ENCODE measurements around the gene GLRA1.

DNA sequence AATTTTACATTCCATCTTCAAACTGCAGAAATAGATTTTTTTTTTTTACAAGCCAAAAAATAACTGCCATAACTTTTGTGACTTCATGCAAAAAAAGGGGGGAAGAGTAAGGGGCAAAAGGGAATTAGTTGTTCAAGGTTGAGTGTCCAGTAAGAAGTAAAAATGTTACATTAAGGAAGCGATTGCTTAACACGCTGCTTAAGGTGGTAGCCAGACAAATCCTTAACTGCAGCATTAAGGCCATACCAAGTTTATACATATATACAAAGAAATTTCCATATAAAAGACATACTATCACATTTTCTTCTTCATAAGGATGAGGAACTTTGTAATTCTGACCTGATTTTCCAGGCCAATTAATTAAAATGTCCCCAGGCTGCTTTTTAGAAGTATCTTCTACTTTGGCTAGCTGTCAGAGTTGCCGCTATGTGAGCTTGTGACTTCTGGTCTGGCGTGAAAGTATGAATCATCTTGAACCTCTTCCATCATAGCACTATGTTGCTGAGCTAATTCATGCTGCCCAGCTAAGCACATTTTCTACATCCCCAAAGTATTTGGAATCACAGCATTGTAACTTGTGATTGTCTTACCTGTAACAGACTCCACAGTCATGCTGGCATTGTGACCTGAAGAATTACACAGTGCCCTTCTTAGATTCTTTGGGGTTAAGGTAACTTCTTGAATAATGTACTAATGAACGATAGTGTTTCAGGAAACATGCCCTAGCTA, 112.9 kb downstream of the GLRA1 start:
- TF ChIP-seq GATA3 (IDR thresholded peaks at IDR 0.05; ENCODE audit: low read depth, low read length), result no peak
- no peak for TF ChIP-seq GATA2 (IDR thresholded peaks at IDR 0.05; ENCODE audit: low read depth, low read length)
